ENCODE data around the gene SLC39A9. TPM values are rescaled to one million over a fixed set of nuclear protein-coding genes. Genes with fewer than 3 reads are reported as not detected.
"Not testable (repeated sequence)": the region's sequence is repeated elsewhere in the genome, so short reads cannot be mapped to it uniquely, and the experiment has no call there.

SLC39A9 gene
- total RNA-seq, 1 experiment from 2014 or later = 44.1 TPM

GRCh38 chr14:69495341-69495921 is 96.9 kb downstream of the SLC39A9 start:
- POLR2A ChIA-PET = no interaction called here
- Mint-ChIP-seq H3K4me3 (no peak overlapping the region), H3K9me3 (no peaks in the 10 kb centered on the region), H3K4me1 (peaks cover under 1% of the 10 kb centered on the region; the same call in 1 of the 2 replicates), H3K27ac (no peak overlapping the region), H3K27me3 (ENCODE audit: low read depth) (peaks cover under 1% of the 10 kb centered on the region), H3K36me3 (no peaks in the 10 kb centered on the region)
- CTCF ChIA-PET = interaction anchor here (0.7 kb wide), 1 partner anchor 9 kb away, joined by 3 read pairs; no protein-coding TSS in a partner anchor
- TF ChIP-seq MXD4 (CRISPR knock-in tag; IDR thresholded peaks at IDR 0.05; ENCODE audit: borderline replicate concordance) (no peak), CREB1 (CRISPR knock-in tag; IDR thresholded peaks at IDR 0.05) (no peak), CTCF (IDR thresholded peaks at IDR 0.05) (no peak), ELF4 (CRISPR knock-in tag; IDR thresholded peaks at IDR 0.05; ENCODE audit: low read depth) (no peak), MYBL2 (CRISPR knock-in tag; IDR thresholded peaks at IDR 0.05) (no peak), AFF4 (CRISPR knock-in tag; IDR thresholded peaks at IDR 0.05; ENCODE audit: borderline replicate concordance) (no peak), CREM (CRISPR knock-in tag; IDR thresholded peaks at IDR 0.05) (no peak), E2F1 (CRISPR knock-in tag; IDR thresholded peaks at IDR 0.05) (no peak), SMAD3 (CRISPR knock-in tag; IDR thresholded peaks at IDR 0.05; ENCODE audit: borderline replicate concordance) (no peak)
- DNase-seq (ENCODE audit: low spot score) = no peak
- no peak for ATAC-seq

GRCh38 chr14:69497866-69498265 is 99.4 kb downstream of the SLC39A9 start:
- Mint-ChIP-seq H3K4me1 (peaks cover 13% of the 10 kb centered on the region), H3K27me3 (ENCODE audit: low read depth) (peaks cover 13% of the 10 kb centered on the region)
- DNase-seq (ENCODE audit: low spot score); H3K9me3 Mint-ChIP-seq; POLR2A ChIA-PET; H3K36me3 Mint-ChIP-seq; ATAC-seq; H3K27ac Mint-ChIP-seq; H3K4me3 Mint-ChIP-seq: not testable (repeated sequence)
- TF ChIP-seq HMGA2 (CRISPR knock-in tag; IDR thresholded peaks at IDR 0.05) = peak; percentile 99
- CTCF ChIA-PET = interaction anchor here (1.8 kb wide), 1 partner anchor 10 kb away, joined by 8 read pairs; no protein-coding TSS in a partner anchor

- ATAC-seq; DNase-seq (ENCODE audit: low spot score); POLR2A ChIA-PET; H3K27ac Mint-ChIP-seq; H3K4me3 Mint-ChIP-seq; H3K9me3 Mint-ChIP-seq; H3K36me3 Mint-ChIP-seq: not testable (repeated sequence)
- CTCF ChIA-PET = interaction anchor here (0.5 to 2.9 kb wide), 4 partner anchors 11 to 240 kb away, joined by 3 to 13 read pairs (median 6); no protein-coding TSS in a partner anchor
- Mint-ChIP-seq H3K4me1 (peaks cover 13% of the 10 kb centered on the region), H3K27me3 (ENCODE audit: low read depth) (peaks cover 17% of the 10 kb centered on the region)
These were observed 99.8 kb downstream of the SLC39A9 start for GRCh38 chr14:69498286-69498685.

- Mint-ChIP-seq H3K9me3 (no peaks in the 10 kb centered on the region), H3K27ac (no peak overlapping the region), H3K36me3 (no peaks in the 10 kb centered on the region), H3K4me3 (no peak overlapping the region), H3K27me3 (ENCODE audit: low read depth) (peaks cover 18% of the 10 kb centered on the region), H3K4me1 (peaks cover 13% of the 10 kb centered on the region)
- TF ChIP-seq TEAD1 (CRISPR knock-in tag; IDR thresholded peaks at IDR 0.05) = no peak
- TF ChIP-seq STAT6 (CRISPR knock-in tag; conservative IDR thresholded peaks at IDR 0.05; ENCODE audit: low read depth) = no peak
- TF ChIP-seq PRDM15 (CRISPR knock-in tag; IDR thresholded peaks at IDR 0.05) = no peak
- TF ChIP-seq E2F1 (CRISPR knock-in tag; IDR thresholded peaks at IDR 0.05) = no peak
- ChIA-PET POLR2A (no interaction called here), CTCF (interaction anchor here (0.6 to 2.9 kb wide), 7 partner anchors 12 to 213 kb away, joined by 3 to 13 read pairs (median 5); partner anchors contain the start of gene PLEKHD1)
- DNase-seq (ENCODE audit: low spot score) (no peak), ATAC-seq (no peak)
These were observed 100.9 kb downstream of the SLC39A9 start for GRCh38 chr14:69499436-69499835.
